Measurements from ENCODE around the gene SLC49A3.

Gene SLC49A3

GRCh38 chr4:658681-659667 is 30.0 kb downstream of the SLC49A3 start:
- Histone ChIP-seq H2AFZ (ENCODE audit: low read length) (no peak overlapping the region), H3K79me2 (ENCODE audit: insufficient read depth, low read length) (no peaks in the 10 kb centered on the region), H3K4me3 (ENCODE audit: low read length, poor library complexity, severe bottlenecking) (no peak overlapping the region), H3K36me3 (ENCODE audit: insufficient read depth, low read length) (no peaks in the 10 kb centered on the region), H4K20me1 (ENCODE audit: insufficient read depth, low read length, poor library complexity, severe bottlenecking) (no peaks in the 10 kb centered on the region), H3K4me1 (ENCODE audit: insufficient read depth, low read length, poor library complexity, severe bottlenecking) (peaks cover 4% of the 10 kb centered on the region), H3K9me2 (replicated peaks; ENCODE audit: low read depth, low read length) (no peaks in the 10 kb centered on the region), H3K4me2 (ENCODE audit: low read depth, low read length, poor library complexity, severe bottlenecking) (no peak overlapping the region), H3K9me3 (ENCODE audit: insufficient read depth, low read depth, low read length) (peaks cover 3% of the 10 kb centered on the region; the same call in 1 of the 2 replicates), H3K9ac (ENCODE audit: low read depth, low read length, poor library complexity, severe bottlenecking) (no peak overlapping the region), H3K27me3 (ENCODE audit: insufficient read depth, low read length, poor library complexity, severe bottlenecking) (no peaks in the 10 kb centered on the region), H3F3A (ENCODE audit: low read depth) (no peaks in the 10 kb centered on the region)
- TF ChIP-seq EZH2phosphoT487 (IDR thresholded peaks at IDR 0.05; ENCODE audit: borderline replicate concordance) = no peak
- TF ChIP-seq CTCF (conservative IDR thresholded peaks at IDR 0.05; ENCODE audit: low read length) = no peak

- Histone ChIP-seq H3K9me3 (ENCODE audit: insufficient read depth, low read depth, low read length) (peaks cover 3% of the 10 kb centered on the region; the same call in 1 of the 2 replicates), H3F3A (ENCODE audit: low read depth) (no peaks in the 10 kb centered on the region), H2AFZ (ENCODE audit: low read length) (no peak overlapping the region), H3K4me3 (ENCODE audit: low read length, poor library complexity, severe bottlenecking) (no peak overlapping the region), H3K36me3 (ENCODE audit: insufficient read depth, low read length) (no peaks in the 10 kb centered on the region), H3K4me1 (ENCODE audit: insufficient read depth, low read length, poor library complexity, severe bottlenecking) (peaks cover 2% of the 10 kb centered on the region), H3K27me3 (ENCODE audit: insufficient read depth, low read length, poor library complexity, severe bottlenecking) (no peaks in the 10 kb centered on the region), H3K9me2 (replicated peaks; ENCODE audit: low read depth, low read length) (no peaks in the 10 kb centered on the region), H3K9ac (ENCODE audit: low read depth, low read length, poor library complexity, severe bottlenecking) (no peak overlapping the region), H3K4me2 (ENCODE audit: low read depth, low read length, poor library complexity, severe bottlenecking) (no peak overlapping the region), H4K20me1 (ENCODE audit: insufficient read depth, low read length, poor library complexity, severe bottlenecking) (no peaks in the 10 kb centered on the region), H3K79me2 (ENCODE audit: insufficient read depth, low read length) (no peaks in the 10 kb centered on the region)
- TF ChIP-seq CTCF (conservative IDR thresholded peaks at IDR 0.05; ENCODE audit: low read length) (no peak), EZH2phosphoT487 (IDR thresholded peaks at IDR 0.05; ENCODE audit: borderline replicate concordance) (no peak)
Measured at GRCh38 chr4:657834-658667, 30.9 kb downstream of the SLC49A3 start.

GRCh38 chr4:657338-657833 is 31.6 kb downstream of the SLC49A3 start:
- TF ChIP-seq CTCF (conservative IDR thresholded peaks at IDR 0.05; ENCODE audit: low read length) (no peak), EZH2phosphoT487 (IDR thresholded peaks at IDR 0.05; ENCODE audit: borderline replicate concordance) (no peak)
- Histone ChIP-seq H3K27me3 (ENCODE audit: insufficient read depth, low read length, poor library complexity, severe bottlenecking) (no peaks in the 10 kb centered on the region), H3K4me3 (ENCODE audit: low read length, poor library complexity, severe bottlenecking) (no peak overlapping the region), H3K36me3 (ENCODE audit: insufficient read depth, low read length) (no peaks in the 10 kb centered on the region), H3K9me2 (replicated peaks; ENCODE audit: low read depth, low read length) (no peaks in the 10 kb centered on the region), H3K4me2 (ENCODE audit: low read depth, low read length, poor library complexity, severe bottlenecking) (no peak overlapping the region), H4K20me1 (ENCODE audit: insufficient read depth, low read length, poor library complexity, severe bottlenecking) (no peaks in the 10 kb centered on the region), H3F3A (ENCODE audit: low read depth) (no peaks in the 10 kb centered on the region), H3K9me3 (ENCODE audit: insufficient read depth, low read depth, low read length) (peaks cover 3% of the 10 kb centered on the region; the same call in 1 of the 2 replicates), H2AFZ (ENCODE audit: low read length) (no peak overlapping the region), H3K79me2 (ENCODE audit: insufficient read depth, low read length) (no peaks in the 10 kb centered on the region), H3K9ac (ENCODE audit: low read depth, low read length, poor library complexity, severe bottlenecking) (no peak overlapping the region), H3K4me1 (ENCODE audit: insufficient read depth, low read length, poor library complexity, severe bottlenecking) (no peaks in the 10 kb centered on the region)
